H9 (cell line): ENCODE measurements around the gene GGA1. TPM values are rescaled to one million over a fixed set of nuclear protein-coding genes. Genes with fewer than 3 reads are reported as not detected.

Experiments used
- DNase-seq: peaks from one replicate; pipeline ENCODE4 v3.0.0-alpha.2; 2017
- H2AFZ ChIP-seq: one replicate; pipeline ENCODE4 v1.6.1; 2013; ENCODE audit warnings: mild to moderate bottlenecking, low read length, control low read depth, moderate library complexity
- H2AK5ac ChIP-seq: 2 replicates; pipeline ENCODE4 v1.6.1; 2013; ENCODE audit warnings: low read length, control low read depth, mixed read lengths; ENCODE audit not compliant: insufficient read length
- H2BK120ac ChIP-seq: one replicate; pipeline ENCODE4 v1.6.1; 2013; ENCODE audit warnings: low read depth, mild to moderate bottlenecking, low read length, control low read depth, inconsistent platforms; ENCODE audit not compliant: poor library complexity, severe bottlenecking
- H2BK12ac ChIP-seq: 2 replicates; pipeline ENCODE4 v1.6.1; 2013; ENCODE audit warnings: low read length, control low read depth, mixed read lengths, low read depth; ENCODE audit not compliant: insufficient read length
- H2BK15ac ChIP-seq: 2 replicates; pipeline ENCODE4 v1.6.1; 2013; ENCODE audit warnings: low read depth, low read length, control low read depth
- H2BK20ac ChIP-seq: one replicate; pipeline ENCODE4 v1.6.1; 2013; ENCODE audit warnings: low read depth, mild to moderate bottlenecking, low read length, control low read depth, inconsistent platforms; ENCODE audit not compliant: poor library complexity, severe bottlenecking
- H2BK5ac ChIP-seq: 2 replicates; pipeline ENCODE4 v1.6.1; 2013; ENCODE audit warnings: low read length, control low read depth, mixed read lengths; ENCODE audit not compliant: insufficient read length
- H3K14ac ChIP-seq: 2 replicates; pipeline ENCODE4 v1.6.1; 2013; ENCODE audit warnings: low read length, control low read depth; ENCODE audit not compliant: insufficient read depth
- H3K18ac ChIP-seq: 2 replicates; pipeline ENCODE4 v1.6.1; 2013; ENCODE audit warnings: low read depth, mild to moderate bottlenecking, mixed read lengths, low read length, control low read depth; ENCODE audit not compliant: insufficient read length
- H3K23ac ChIP-seq: 2 replicates; pipeline ENCODE4 v1.6.1; 2013; ENCODE audit warnings: low read length, control low read depth, mixed read lengths, low read depth; ENCODE audit not compliant: insufficient read length
- H3K23me2 ChIP-seq: 2 replicates; pipeline ENCODE4 v1.6.1; 2013; ENCODE audit warnings: low read depth, mild to moderate bottlenecking, mixed read lengths, low read length, control low read depth; ENCODE audit not compliant: insufficient read length, poor library complexity, severe bottlenecking
- H3K27ac ChIP-seq: 2 replicates; pipeline ENCODE4 v1.5.1; 2013; ENCODE audit warnings: low read length, control low read depth, mixed read lengths, low read depth; ENCODE audit not compliant: insufficient read length
- H3K27me3 ChIP-seq: 2 replicates; pipeline ENCODE4 v1.6.1; 2013; ENCODE audit warnings: low read length, control low read depth, inconsistent platforms; ENCODE audit not compliant: insufficient read depth
- H3K4ac ChIP-seq: 2 replicates; pipeline ENCODE4 v1.6.1; 2013; ENCODE audit warnings: low read depth, mild to moderate bottlenecking, control low read depth, inconsistent platforms, low read length, moderate library complexity
- H3K4me1 ChIP-seq: 2 replicates; pipeline ENCODE4 v1.6.1; 2013; ENCODE audit warnings: low read length, control low read depth, inconsistent platforms; ENCODE audit not compliant: insufficient read depth
- H3K4me2 ChIP-seq: 2 replicates; pipeline ENCODE4 v1.6.1; 2013; ENCODE audit warnings: low read length, control low read depth, mixed read lengths; ENCODE audit not compliant: insufficient read length, insufficient read depth
- H3K56ac ChIP-seq: 2 replicates; pipeline ENCODE4 v1.6.1; 2013; ENCODE audit warnings: low read depth, mild to moderate bottlenecking, mixed read lengths, low read length, control low read depth; ENCODE audit not compliant: insufficient read length
- H3K79me1 ChIP-seq: 2 replicates; pipeline ENCODE4 v1.6.1; 2013; ENCODE audit warnings: low read depth, mild to moderate bottlenecking, moderate library complexity, low read length, control low read depth, inconsistent platforms; ENCODE audit not compliant: insufficient read depth, poor library complexity, severe bottlenecking
- H3K79me2 ChIP-seq: 2 replicates; pipeline ENCODE4 v1.6.1; 2013; ENCODE audit warnings: low read length, control low read depth, inconsistent platforms; ENCODE audit not compliant: insufficient read depth
- H3K9ac ChIP-seq: 2 replicates; pipeline ENCODE4 v1.6.1; 2013; ENCODE audit warnings: low read length, control low read depth, mixed read lengths; ENCODE audit not compliant: insufficient read length; ENCODE audit errors: extremely low read depth
- H3K9me3 ChIP-seq: one replicate; pipeline ENCODE4 v1.6.1; 2013; ENCODE audit warnings: low read depth, low read length, inconsistent platforms; ENCODE audit not compliant: control insufficient read depth
- H3T11ph ChIP-seq: one replicate; pipeline ENCODE4 v1.6.1; 2013; ENCODE audit warnings: mild to moderate bottlenecking, low read length, control low read depth, inconsistent platforms
- H4K20me1 ChIP-seq: one replicate; pipeline ENCODE4 v1.6.1; 2013; ENCODE audit not compliant: control insufficient read depth, insufficient read length, insufficient read depth
- H4K5ac ChIP-seq: 2 replicates; pipeline ENCODE4 v1.6.1; 2013; ENCODE audit warnings: low read depth, mild to moderate bottlenecking, mixed read lengths, low read length, control low read depth; ENCODE audit not compliant: insufficient read length
- H4K8ac ChIP-seq: replicated peaks from 2 replicates; pipeline ENCODE4 v1.6.1; 2013; ENCODE audit warnings: low read length, control low read depth, mixed read lengths, low read depth; ENCODE audit not compliant: insufficient read length
- H4K91ac ChIP-seq: 2 replicates; pipeline ENCODE4 v1.6.1; 2013; ENCODE audit warnings: low read depth, mild to moderate bottlenecking, moderate library complexity, mixed read lengths, low read length, control low read depth; ENCODE audit not compliant: insufficient read length
- H3K27ac Mint-ChIP-seq, 3 experiments: 2 replicates in 2 of 3; 3 replicates in 1 of 3; pipeline ENCODE4 v1.8.0; 2020 to 2021; ENCODE audit warnings: mixed read lengths in 3 of 3, mild to moderate bottlenecking in 1 of 3, moderate library complexity in 1 of 3
- H3K27me3 Mint-ChIP-seq: 2 replicates; pipeline ENCODE4 v1.8.0; 2021; ENCODE audit warnings: low read depth, mild to moderate bottlenecking, moderate library complexity, mixed read lengths
- H3K36me3 Mint-ChIP-seq, 3 experiments: 2 replicates in 2 of 3; 3 replicates in 1 of 3; pipeline ENCODE4 v1.8.0; 2020 to 2021; ENCODE audit warnings: low read depth in 3 of 3, mixed read lengths in 3 of 3; ENCODE audit not compliant: insufficient read depth in 1 of 3
- H3K4me1 Mint-ChIP-seq, 2 experiments: 2 replicates each; pipeline ENCODE4 v1.8.0; 2020; ENCODE audit warnings: mixed read lengths in 2 of 2
- H3K4me3 Mint-ChIP-seq, 2 experiments: 2 replicates in 1 of 2; 3 replicates in 1 of 2; pipeline ENCODE4 v1.8.0; 2020 to 2021; ENCODE audit warnings: mild to moderate bottlenecking in 2 of 2, mixed read lengths in 2 of 2, moderate library complexity in 1 of 2
- H3K9me3 Mint-ChIP-seq, 2 experiments: 2 replicates in 1 of 2; 3 replicates in 1 of 2; pipeline ENCODE4 v1.8.0; 2020; ENCODE audit warnings: mild to moderate bottlenecking in 2 of 2, mixed read lengths in 2 of 2, moderate library complexity in 1 of 2
- CTCF ChIP-seq: fragments of 200-600 bp; sonication (generic); conservative IDR thresholded peaks from 3 replicates; pipeline ENCODE4 v1.8.0; 2021; ENCODE audit warnings: antibody characterized with exemption, mild to moderate bottlenecking
- WGBS: extraction: QIAGEN DNeasy Blood & Tissue Kit; methylation state at CpG from one replicate; pipeline ENCODE4 v1.1.7; 2013; ENCODE audit warnings: missing lambda C conversion rate, low lambda C conversion rate, mixed read lengths; ENCODE audit not compliant: insufficient read length; ENCODE audit errors: extremely low coverage; 5-methylcytosine and 5-hydroxymethylcytosine counted together
- total RNA-seq: library from RNA; stranded (reverse); gene quantifications from 2 replicates; pipeline ENCODE4 v1.2.1, GENCODE V29; 2021

GGA1 gene
- total RNA-seq, 1 experiment from 2014 or later, result 61.7 TPM

- Histone ChIP-seq H2BK20ac (no peak overlapping the region), H3T11ph (no peak overlapping the region), H3K23ac (no peak overlapping the region), H4K91ac (no peak overlapping the region), H4K5ac (no peak overlapping the region), H3K4me1 (peaks cover 2% of the 10 kb centered on the region; the same call in 1 of the 2 replicates), H3K4me2 (no peak overlapping the region), H3K9ac (no peak overlapping the region), H3K27ac (no peak overlapping the region), H3K9me3 (no peaks in the 10 kb centered on the region), H3K79me2 (no peaks in the 10 kb centered on the region), H3K79me1 (no peaks in the 10 kb centered on the region), H4K8ac (no peak overlapping the region), H2BK12ac (no peak overlapping the region), H3K18ac (no peak overlapping the region), H2BK5ac (no peak overlapping the region), H3K56ac (no peak overlapping the region), H3K14ac (no peak overlapping the region; the same call in 1 of the 2 replicates), H3K4ac (no peak overlapping the region), H3K27me3 (no peaks in the 10 kb centered on the region), H2AFZ (no peak overlapping the region), H3K23me2 (no peaks in the 10 kb centered on the region), H4K20me1 (no peaks in the 10 kb centered on the region), H2BK120ac (no peak overlapping the region), H2BK15ac (no peak overlapping the region; the same call in 1 of the 2 replicates), H2AK5ac (no peak overlapping the region)
- Mint-ChIP-seq H3K27me3 (no peaks in the 10 kb centered on the region; the same call in 1 of the 2 replicates), H3K27ac (peak overlapping the region in 1 of 3 experiments; percentile 61; a peak in 2 of 7 replicates), H3K9me3 (no peaks in the 10 kb centered on the region; a peak in 1 of 5 replicates), H3K4me3 (no peak overlapping the region), H3K4me1 (peaks cover 2 to 5% of the 10 kb centered on the region in 2 experiments), H3K36me3 (peaks cover 5 to 41% (median 38%) of the 10 kb centered on the region in 3 experiments; a peak in 6 of 7 replicates)
- peak; percentile 85 for DNase-seq
- no CpG with 5 or more reads among the region's 22 CpGs for WGBS
- TF ChIP-seq CTCF, result peak; percentile 89
Observed at GRCh38 chr22:37623075-37624016, 14.7 kb downstream of the GGA1 start.
